KMS-11 (cell line): Measurements from ENCODE around the gene MYRF.

Experiments used
- H2AFZ ChIP-seq: fragments of 200-600 bp; sonication (generic); 2 replicates; pipeline ENCODE4 v1.6.1; 2016; ENCODE audit warnings: antibody characterized with exemption, mixed run types, low read depth
- H3K27ac ChIP-seq: fragments of 200-600 bp; sonication (generic); 2 replicates; pipeline ENCODE4 v1.6.1; 2016; ENCODE audit warnings: mild to moderate bottlenecking, mixed run types
- H3K27me3 ChIP-seq: fragments of 200-600 bp; sonication (generic); 2 replicates; pipeline ENCODE4 v1.6.1; 2017; ENCODE audit warnings: mild to moderate bottlenecking, low read depth, mixed run types, moderate library complexity; ENCODE audit not compliant: insufficient read depth
- H3K36me3 ChIP-seq: fragments of 200-600 bp; sonication (generic); 2 replicates; pipeline ENCODE4 v1.6.1; 2017; ENCODE audit warnings: mild to moderate bottlenecking, mixed run types; ENCODE audit not compliant: insufficient read depth
- H3K4me1 ChIP-seq: fragments of 200-600 bp; sonication (generic); 2 replicates; pipeline ENCODE4 v1.6.1; 2016; ENCODE audit warnings: mild to moderate bottlenecking, low read depth, mixed run types; ENCODE audit not compliant: poor library complexity, severe bottlenecking
- H3K4me2 ChIP-seq: fragments of 200-600 bp; sonication (generic); 2 replicates; pipeline ENCODE4 v1.7.0; 2016; ENCODE audit warnings: mild to moderate bottlenecking, mixed run types
- H3K4me3 ChIP-seq: fragments of 200-600 bp; sonication (generic); IDR thresholded peaks from 2 replicates; pipeline ENCODE4 v1.6.1; 2017; ENCODE audit warnings: low read depth, low read length, mixed read lengths; ENCODE audit not compliant: insufficient read depth
- H3K79me2 ChIP-seq: fragments of 200-600 bp; sonication (generic); 2 replicates; pipeline ENCODE4 v1.6.1; 2016; ENCODE audit warnings: low read depth, mixed run types; ENCODE audit not compliant: insufficient read depth
- H3K9ac ChIP-seq: fragments of 200-600 bp; sonication (generic); 2 replicates; pipeline ENCODE4 v1.6.1; 2016; ENCODE audit warnings: mild to moderate bottlenecking, mixed run types
- H4K20me1 ChIP-seq: fragments of 200-600 bp; sonication (generic); 2 replicates; pipeline ENCODE4 v1.6.1; 2016; ENCODE audit warnings: mild to moderate bottlenecking, mixed run types; ENCODE audit not compliant: insufficient read depth
- CTCF ChIP-seq: fragments of 200-600 bp; sonication (generic); conservative IDR thresholded peaks from 2 replicates; pipeline ENCODE4 v1.6.1; 2017; ENCODE audit warnings: low read depth, mild to moderate bottlenecking, antibody characterized with exemption, low read length, moderate library complexity, mixed read lengths

MYRF gene

GRCh38 chr11:61812736-61813411 lies 60.4 kb downstream of the MYRF start:
- Histone ChIP-seq H2AFZ (no peak overlapping the region), H4K20me1 (no peaks in the 10 kb centered on the region), H3K4me3 (no peak overlapping the region), H3K4me2 (no peak overlapping the region), H3K27ac (no peak overlapping the region), H3K9ac (no peak overlapping the region), H3K36me3 (no peaks in the 10 kb centered on the region), H3K4me1 (peaks cover 8% of the 10 kb centered on the region), H3K27me3 (no peaks in the 10 kb centered on the region), H3K79me2 (no peaks in the 10 kb centered on the region)
- TF ChIP-seq CTCF: no peak

GRCh38 chr11:61814247-61814957 lies 62.0 kb downstream of the MYRF start:
- peaks cover 8% of the 10 kb centered on the region for H3K4me1 ChIP-seq
- H3K4me2 ChIP-seq: peak overlapping the region; percentile 92; the same call in 1 of the 2 replicates
- H3K4me3 ChIP-seq: no peak overlapping the region
- H3K27me3 ChIP-seq: no peaks in the 10 kb centered on the region
- H3K9ac ChIP-seq: no peak overlapping the region
- no peak for TF ChIP-seq CTCF
- peak overlapping the region; percentile 63; the same call in 1 of the 2 replicates for H2AFZ ChIP-seq
- H3K27ac ChIP-seq: no peak overlapping the region
- no peaks in the 10 kb centered on the region for H4K20me1 ChIP-seq
- H3K79me2 ChIP-seq: no peaks in the 10 kb centered on the region
- no peaks in the 10 kb centered on the region for H3K36me3 ChIP-seq

GRCh38 chr11:61814958-61815789 lies 62.7 kb downstream of the MYRF start:
- H3K4me1 ChIP-seq: peaks cover 8% of the 10 kb centered on the region
- H4K20me1 ChIP-seq: no peaks in the 10 kb centered on the region
- no peaks in the 10 kb centered on the region for H3K79me2 ChIP-seq
- H3K4me2 ChIP-seq: peak overlapping the region; percentile 92
- no peak for TF ChIP-seq CTCF
- H2AFZ ChIP-seq: peak overlapping the region; percentile 63
- H3K27ac ChIP-seq: no peak overlapping the region
- no peak overlapping the region for H3K4me3 ChIP-seq
- H3K9ac ChIP-seq: peak overlapping the region; percentile 67; the same call in 1 of the 2 replicates
- no peaks in the 10 kb centered on the region for H3K36me3 ChIP-seq
- no peaks in the 10 kb centered on the region for H3K27me3 ChIP-seq

- H3K4me2 ChIP-seq: peak overlapping the region; percentile 92
- no peak overlapping the region for H3K4me3 ChIP-seq
- peak overlapping the region; percentile 67 for H3K9ac ChIP-seq
- H4K20me1 ChIP-seq: no peaks in the 10 kb centered on the region
- no peak for TF ChIP-seq CTCF
- peaks cover 8% of the 10 kb centered on the region for H3K4me1 ChIP-seq
- H3K79me2 ChIP-seq: no peaks in the 10 kb centered on the region
- no peaks in the 10 kb centered on the region for H3K27me3 ChIP-seq
- peak overlapping the region; percentile 63 for H2AFZ ChIP-seq
- peak overlapping the region; percentile 48; the same call in 1 of the 2 replicates for H3K27ac ChIP-seq
- H3K36me3 ChIP-seq: no peaks in the 10 kb centered on the region
Observed at GRCh38 chr11:61815790-61816735, 63.6 kb downstream of the MYRF start.
